SW480 (cell line): ENCODE data around the gene NINL.

Experiments used
- DNase-seq: peaks from one replicate; pipeline ENCODE4 v3.0.0-alpha.2; 2016; ENCODE audit warnings: low spot score

Gene NINL

DNA sequence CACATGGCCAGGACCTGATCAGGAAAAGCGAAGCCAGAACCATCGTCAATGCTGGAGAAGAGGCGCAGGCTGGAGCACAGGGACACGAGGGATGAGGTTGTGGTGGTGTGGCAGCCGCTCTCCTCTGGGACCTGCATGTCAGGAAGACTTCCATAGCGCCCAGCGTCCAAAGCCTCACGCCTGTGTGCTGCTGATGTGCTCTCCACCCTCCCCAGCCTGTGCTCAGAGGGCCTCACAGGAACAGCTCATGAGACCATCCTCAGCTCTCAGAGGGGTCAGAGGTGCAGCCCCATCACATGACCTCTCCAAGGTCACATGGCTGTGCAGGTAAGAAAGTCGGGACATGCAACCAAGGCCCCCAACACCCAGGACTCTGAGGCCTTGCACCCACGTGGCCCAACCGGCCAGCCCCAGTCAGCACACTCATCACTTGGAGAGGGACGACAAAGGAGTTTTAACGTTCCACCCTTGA, 84.4 kb downstream of the NINL start:
- no peak for DNase-seq

DNA sequence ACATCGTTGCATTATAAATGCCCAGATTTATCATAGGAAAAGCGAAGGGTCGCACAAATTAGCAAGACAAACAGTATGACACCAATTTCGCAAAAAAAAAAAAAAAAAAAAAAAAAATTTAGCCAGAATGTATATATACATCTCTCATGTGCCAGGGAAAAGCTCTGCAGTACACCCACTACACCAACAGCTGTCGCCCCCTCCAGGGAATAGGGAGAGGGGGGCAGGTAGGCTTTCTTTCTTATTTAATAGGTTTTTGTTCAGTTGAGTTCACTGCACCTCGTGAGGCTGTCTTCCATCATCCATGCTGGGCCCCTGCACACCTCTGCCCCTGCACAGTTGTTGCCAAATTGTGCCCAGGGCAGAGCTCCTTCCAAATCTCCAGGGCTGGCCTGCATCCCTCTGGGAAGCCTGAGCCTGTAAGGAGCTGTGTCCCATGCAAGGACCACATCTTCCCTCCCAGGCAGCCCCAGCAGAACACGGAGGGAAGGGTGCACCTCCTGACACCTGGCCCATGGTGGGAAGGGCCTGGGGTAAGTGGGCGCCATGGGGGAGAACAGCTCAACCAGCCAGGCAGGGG, 85.4 kb downstream of the NINL start:
- DNase-seq = no peak

DNA sequence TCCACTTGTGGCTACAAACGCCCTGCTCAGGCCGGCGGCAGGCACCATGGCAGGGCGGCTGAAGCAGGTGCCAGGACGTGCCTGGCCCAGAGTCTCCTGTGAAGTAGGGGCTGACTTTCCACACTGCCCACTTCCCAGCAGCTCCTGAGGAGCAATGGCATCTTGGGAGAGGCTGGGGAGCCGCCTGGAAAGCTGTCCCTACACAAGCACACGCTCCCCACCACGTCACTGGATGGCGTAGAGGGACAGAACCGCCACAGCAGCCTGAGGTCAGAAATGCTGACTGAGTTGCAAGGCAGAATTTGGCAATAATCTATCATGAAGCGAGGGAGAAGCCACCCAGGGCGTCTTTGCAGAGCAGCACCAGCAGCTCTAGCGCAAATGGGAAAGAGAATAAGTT, 86.3 kb downstream of the NINL start:
- no peak for DNase-seq

DNA sequence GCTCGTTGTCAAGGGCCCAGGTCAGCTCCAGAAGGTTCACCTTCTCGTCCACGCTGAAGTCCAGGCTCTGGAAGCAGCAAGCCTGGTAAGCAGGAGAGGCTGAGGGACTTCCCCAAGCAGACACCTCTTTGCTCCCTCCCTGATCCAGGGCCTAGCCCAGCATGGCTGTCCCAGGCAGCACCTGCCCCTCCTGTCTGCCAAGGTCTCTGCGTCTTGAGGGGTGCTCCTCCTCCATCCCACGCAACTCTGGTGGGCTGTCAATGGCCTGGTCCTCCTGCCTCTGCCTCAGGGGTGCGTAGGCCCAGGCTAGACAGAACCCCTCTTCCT, 87.1 kb downstream of the NINL start:
- no peak for DNase-seq

DNA sequence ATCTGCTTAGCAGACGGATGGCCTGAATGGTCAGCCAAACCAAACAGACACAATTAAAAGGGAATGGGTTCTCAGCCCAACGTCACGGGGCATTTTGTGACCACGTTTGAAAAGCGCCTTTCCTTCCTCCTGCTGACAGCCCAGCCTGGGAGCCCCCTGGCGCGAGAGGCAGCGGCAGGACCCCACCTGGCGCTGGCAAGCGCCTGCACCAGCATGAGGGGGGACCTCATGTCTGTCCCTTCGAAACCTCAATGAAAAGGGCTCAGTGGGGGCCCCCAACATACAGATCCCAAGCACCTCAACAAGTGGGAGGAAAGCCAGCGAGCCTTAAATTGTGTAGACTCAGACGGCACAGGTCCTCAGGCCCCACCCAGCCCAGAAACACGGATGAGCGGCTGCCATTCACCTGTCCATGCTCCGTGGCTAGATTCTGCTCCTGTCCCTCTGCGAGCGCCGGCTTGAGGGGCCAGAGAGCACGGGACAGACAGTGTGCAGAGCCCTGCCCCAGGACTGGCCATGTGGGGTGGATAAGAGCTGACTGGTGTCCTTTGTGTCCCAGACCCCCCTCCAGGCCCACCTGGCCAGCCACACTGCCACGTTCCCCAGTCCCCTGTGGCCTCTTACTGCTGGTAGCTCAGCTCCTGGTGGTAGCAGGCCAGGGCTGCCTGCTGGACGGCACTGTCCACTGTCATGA, 87.6 kb downstream of the NINL start:
- no peak for DNase-seq

DNA sequence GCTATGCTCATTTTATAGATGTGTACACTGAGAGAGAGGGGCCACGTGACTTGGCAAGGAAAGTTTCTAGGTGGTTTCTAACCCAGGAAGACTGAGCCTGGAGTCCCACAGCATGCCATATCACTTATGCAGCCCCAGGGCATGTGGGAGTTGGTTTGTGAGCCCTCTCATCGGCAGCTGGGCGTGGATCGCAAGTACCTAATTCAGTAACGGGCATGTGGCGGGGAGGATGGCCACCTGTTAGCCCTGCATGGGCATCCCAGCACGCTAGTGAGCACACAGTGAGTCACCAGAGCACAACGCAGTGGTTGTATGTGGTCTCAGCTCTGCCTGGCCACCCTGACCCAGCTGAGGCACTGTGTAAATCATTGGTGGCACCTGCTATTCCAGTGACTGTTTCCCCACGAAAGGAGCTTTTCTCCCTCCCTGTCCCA, 88.3 kb downstream of the NINL start:
- DNase-seq = peak; percentile 97

DNA sequence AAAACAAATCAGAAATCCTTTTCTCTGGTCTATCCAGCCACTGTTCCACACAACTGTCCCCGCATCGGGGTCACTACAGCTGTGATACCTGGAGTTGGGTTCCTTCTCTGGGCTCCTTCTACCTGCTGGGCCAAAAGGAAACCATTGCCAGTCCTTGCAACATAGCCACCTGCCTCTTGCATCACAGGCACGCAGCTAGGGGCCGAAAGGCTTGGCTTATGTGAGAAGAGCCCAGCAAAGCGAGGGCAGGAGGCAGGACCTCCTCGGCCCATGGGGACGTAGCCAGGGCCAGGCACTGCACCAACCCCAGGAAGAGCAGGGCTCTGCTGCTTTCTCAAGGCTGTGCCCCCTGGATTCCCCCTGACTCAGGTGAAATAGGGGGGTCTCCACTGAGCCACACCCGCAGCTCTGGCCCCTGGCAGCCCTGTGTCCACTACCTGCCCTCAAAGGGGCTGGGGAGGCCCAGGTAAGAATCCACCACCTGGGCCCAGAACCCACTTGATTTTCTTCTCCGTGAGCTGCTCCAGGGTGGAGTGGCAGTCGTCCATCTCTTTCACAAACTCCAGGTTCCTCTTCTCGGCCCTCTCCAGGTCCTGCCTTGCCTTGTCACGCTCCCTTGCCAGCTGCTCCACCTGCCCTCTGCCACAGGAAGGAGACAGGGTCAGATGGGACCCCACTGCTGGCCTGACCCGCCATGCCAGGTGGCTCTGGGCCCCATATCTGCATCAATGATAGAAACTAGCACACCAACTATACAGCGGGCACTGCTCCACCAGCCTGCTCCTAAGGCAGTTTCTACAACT, 89.0 kb downstream of the NINL start:
- no peak for DNase-seq

DNA sequence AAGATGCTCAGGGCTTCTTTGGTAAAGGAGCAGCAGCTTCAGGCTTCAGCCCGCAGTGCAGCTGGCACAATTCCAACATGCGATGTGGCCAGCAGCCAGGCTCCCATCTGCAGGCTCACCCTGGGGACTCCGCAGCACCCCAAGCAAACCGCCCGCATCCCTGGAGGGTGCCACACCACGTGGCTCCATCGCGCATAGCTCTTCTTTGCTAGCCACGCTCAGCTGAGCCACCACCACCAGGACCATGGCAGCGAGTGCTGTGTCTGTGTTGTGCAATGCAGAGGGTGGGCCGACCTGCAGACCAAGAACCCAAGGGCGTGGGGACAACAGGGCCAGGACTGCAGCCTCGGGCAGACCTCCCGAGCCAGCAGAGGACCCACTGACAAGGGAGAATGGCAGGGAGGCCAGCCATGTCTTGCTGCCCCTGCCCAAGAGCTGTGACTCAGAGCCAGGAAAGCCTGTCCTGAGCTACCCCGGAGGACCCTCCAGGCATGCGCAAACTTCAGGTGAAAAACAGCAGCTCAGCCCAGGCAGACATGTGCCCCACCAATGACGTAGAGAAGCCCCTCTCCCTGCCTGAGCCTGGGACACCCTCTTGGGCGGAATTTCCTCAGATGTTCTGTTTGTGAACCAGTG, 90.0 kb downstream of the NINL start:
- DNase-seq = no peak

DNA sequence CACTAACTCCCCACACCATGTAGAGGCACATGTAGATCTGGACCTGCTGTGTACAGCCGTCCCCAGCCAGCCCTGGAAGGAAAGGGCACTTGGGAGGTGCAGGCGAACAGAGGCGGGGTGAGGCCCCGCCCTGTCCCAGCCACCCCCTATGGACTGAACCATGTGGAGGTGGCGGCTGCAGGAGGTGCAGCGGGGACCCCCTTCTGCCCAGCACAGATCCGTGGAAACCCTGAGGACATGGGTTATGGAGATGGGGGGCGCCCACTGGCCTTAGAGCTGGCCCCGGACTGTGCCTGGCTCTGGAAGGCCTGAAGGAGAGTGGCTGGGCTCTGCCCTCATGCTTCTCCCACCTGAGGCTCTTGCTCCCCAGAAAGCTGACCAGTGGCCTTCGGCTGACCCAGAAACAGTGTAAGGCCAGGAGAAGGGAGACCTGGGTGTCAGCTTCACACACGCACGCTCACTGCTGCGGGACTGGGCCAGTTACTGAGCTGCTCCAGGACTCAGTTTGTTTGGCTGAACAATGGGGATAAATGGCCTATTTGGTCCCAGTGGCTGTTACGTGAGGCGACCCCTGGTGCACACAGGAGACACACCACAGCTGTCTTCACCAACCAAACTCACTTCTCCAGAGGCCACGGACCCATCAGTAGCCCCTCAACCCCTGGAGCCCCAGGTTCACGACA, 90.7 kb downstream of the NINL start:
- DNase-seq = no peak

DNA sequence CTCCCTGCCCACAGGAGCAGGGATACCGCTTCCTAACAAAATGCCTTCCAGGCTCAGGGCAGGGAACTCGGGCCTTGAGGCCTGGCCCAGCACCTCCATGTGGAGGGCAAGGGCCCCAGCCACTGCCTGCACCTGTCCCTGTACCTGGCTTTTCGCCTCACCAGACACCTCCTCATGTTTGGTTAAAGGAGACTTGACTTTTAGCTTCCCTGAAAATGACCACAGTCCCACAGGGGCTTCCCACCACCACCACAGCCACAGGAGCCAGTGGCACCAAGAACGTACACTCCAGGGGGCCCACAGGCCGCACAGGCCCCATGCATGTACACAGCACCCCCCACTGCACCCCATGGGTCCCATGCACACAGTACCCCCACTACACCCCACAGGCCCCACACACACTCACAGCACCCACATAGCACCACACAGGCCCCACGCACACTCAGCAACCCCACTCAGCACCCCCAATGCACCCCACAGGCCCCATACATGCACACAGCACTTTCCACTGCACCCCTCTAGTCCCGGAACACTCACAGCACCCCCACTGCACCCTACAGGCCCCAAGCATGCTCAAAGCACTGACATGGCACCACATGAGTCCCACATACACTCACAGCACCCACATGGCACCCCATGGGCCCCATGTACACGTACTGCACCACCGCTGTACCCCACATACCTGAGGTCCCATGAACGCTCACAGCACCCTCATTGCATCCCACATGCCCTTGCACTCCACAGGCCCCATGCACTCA, 91.4 kb downstream of the NINL start:
- no peak for DNase-seq

DNA sequence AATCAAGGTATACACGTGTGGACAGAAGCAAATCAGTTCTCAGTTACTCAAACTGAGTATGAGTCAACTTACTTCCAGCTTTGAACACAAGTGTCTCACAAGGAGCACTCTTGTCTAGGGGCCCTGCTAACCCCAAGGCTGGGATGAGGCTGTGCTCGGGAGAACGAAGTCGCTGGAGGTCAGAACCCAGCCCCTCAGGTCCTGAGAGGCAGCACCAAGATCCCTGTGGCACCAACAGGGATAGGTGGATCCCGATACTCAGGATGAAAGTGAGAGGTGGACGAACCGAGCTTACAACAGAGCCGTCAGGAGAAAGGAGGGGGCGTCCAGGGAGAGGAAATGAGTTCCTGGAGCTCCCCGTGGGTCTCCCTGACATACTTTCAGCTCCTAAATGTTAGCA, 92.2 kb downstream of the NINL start:
- no peak for DNase-seq

DNA sequence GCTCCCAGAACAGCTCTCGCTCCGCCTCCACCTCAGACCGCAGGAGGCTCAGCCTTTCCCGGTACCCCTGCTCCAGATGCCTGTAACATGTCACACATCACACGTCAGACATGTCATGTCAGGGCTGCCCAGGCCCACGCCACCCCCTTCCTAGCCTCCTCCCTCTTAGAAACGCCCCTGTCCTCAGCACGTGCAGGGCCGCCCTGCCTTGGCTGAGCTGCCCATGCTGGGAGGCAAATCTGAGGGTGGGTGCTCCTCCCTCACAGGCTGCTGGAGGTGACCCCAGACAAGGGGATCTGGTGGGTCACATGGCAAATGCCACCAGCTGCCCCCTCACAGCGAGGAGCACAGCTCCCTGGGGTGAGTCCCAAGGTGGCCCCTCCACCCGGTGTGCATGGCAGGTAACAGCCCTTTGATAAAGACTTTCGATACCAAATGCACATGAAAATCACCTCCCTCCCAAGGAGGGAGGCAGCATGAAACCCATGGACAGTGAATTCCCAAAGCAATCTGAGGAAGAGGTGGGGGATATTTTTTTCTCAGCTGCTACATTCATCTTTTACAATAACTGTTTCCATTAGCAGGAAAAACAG, 93.8 kb downstream of the NINL start:
- DNase-seq = no peak

DNA sequence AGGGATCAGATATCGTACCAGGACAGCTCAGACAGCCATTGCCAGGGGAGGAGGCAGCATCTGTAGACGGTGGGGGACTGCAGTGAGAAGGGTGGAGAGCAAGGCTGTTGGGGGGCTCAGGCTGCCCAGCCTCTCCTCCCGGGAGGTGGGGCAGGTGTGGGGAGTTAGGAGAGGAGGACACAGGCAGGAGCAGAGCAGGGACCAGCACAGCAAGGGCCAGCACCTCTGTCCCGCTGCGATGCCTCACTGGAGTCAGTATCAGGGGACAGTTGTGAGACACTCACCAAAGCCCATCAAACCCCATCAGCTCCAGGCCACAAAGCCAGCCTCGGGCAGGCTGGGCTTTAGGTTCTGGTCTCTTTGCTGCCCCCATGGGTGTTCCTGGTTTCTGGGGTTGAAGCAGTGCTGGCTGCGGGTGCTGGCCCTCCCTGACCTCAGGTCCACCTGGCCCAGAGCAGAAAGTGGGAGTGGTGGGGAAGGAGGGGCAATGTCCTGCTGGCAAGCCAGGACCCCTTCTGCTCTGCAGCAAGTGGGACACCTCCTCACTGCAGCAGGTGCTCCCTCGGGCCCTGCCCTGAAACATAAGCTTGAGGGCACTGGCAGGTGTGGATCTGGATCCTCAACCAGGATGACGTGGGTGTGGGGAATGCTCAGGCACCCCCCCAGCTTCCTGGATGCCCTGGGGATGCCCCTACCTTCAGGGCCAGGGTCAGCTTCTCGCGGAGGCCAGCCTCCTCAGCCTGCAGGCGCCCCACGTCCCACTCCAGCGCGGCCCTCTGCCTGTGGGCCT, 94.5 kb downstream of the NINL start:
- no peak for DNase-seq

DNA sequence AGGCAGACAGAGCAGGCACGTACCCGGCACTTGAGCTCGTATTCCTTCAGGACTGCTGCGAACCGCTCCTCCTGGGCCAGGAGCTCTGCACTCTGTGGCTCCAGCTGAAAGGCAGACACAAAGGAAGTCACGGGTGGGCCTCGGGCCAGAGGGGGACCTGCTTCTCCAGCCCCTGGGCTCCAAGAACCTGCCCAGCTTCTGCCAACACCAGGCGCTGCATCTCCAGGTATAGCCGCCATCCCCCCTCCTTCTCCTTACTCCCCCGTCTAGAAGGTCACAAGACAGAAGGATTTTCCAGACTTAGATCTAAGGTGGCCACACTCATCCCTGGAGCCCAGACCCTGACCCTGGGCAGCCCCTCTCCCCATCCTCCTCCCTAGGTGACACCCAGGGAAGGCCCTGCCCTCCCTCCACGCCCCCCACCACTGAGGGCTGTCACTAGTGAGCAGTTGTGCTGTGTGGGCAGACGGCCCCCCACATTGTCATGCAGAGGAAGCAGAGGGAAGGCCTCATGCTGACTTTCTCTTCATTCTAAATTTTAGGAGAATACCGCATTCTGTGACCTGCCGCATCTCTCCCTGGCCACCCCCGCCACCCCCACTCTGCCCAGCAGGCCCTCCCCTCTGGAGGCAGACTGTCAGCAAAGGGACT, 96.0 kb downstream of the NINL start:
- no peak for DNase-seq

DNA sequence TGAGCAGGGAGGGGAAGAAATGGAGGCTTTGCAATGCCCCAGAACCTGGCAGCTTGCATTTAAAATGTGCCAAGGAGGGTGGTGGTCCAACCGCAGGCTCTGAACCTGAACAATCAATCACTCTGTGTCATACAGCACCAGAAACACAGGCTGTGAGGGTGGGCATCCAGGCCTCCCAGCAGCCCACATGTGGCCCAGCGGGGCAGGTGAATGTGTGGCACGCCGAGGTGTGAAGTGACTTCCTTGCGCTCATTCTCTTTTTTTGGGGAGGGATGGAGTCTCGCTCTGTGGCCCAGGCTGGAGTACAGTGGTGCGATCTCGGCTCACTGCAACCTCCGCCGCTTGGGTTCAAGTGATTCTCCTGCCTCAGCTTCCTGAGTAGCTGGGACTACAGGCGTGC, 97.4 kb downstream of the NINL start:
- DNase-seq = no peak

DNA sequence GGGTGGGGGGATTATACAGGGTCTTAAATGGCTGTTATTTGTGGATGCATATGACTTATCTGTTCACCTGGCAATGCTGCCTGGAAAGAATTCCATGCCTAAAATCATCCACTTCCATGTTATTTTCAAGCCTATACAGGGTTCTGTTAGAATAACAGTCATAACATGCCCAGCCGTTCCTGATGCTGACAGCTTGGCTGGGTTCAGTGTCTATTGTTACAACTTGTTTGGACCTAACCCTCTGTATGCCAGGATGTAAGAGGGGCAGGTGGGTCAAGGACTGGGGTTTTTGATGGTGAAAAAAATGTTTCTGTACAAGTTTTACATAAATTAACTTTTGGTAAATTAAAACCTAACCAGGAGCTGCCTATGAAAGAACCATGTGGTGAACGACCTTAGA, 98.0 kb downstream of the NINL start:
- DNase-seq = no peak

DNA sequence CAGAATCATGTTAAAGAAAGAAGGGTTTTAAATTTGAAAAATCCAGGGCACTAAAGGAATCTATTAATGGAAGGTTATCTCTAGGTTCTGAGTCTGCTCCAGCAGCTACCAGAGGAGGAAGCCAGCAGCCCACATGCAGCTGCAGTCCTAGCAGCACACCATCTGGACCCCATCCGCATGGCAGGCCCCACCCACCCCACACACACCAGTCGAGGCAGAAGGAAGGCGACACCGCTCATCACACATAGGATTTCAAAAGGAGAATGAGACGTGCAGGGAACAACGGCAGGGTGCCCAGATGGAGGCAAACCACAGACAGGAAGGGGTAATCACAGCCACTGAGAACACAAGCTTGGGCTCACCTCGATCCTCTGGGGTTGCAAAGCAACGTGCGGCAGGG, 99.0 kb downstream of the NINL start:
- no peak for DNase-seq

DNA sequence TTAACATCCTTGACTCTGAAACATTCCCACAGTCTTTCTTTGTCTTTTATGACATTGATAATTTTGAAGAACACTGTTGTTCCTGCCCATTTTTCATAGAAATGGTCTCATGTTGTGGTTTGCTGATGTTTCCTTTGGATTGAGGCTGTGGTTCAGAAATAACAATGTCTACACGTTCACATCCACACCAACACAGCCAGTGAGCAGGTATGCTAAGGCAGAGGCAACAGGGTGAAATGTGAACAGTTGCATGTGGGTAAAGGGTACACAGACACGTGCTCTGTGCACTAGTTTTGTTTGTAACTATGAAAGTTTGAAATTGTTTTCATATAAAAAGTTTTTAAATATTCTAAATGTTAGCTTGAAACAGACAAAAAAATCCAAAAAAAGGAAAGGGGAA, 99.5 kb downstream of the NINL start:
- no peak for DNase-seq

DNA sequence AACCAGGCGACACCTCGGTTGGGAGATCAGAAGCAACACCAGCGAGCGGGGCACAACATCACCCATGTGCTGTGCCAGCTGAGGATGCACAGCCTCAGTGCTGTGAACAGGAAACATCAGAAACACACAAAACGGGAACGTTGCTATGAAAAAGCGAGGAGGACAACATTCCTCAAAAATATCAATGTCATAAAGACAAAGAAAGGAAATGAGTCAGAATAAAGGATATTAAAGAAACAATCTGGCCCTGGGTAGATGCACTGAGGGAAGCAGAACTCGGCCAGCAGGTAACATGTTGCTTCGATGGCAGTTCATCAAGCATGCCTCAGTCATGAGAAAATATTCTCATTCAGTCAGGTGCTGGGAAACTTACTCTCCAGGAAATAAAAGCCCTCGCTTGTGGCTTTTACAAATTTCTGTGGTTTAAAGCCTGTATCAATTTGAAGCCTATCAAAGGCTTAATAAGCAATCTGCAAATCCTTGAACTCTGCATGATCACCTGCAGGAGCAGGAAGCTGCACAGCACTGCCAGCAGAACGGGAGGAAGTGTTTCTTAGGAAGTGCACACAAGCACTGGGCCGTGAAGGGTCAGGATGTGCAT, 100.3 kb downstream of the NINL start:
- peak; percentile 62 for DNase-seq
